Trophoblast cell (in vitro differentiated cells and primary cell): ENCODE results near the gene DCDC2C.
"Not testable (repeated sequence)": the region's sequence is repeated elsewhere in the genome, so short reads cannot be mapped to it uniquely, and the experiment has no call there.

ENCODE experiments used
- DNase-seq, 2 donors: peaks; one replicate each; pipeline ENCODE4 v3.0.0-alpha.2; 2016
- H2AFZ ChIP-seq: 2 replicates; pipeline ENCODE4 v1.6.1; 2013; ENCODE audit warnings: low read length, moderate library complexity, mild to moderate bottlenecking; ENCODE audit not compliant: insufficient read depth, poor library complexity
- H2AK5ac ChIP-seq: 2 replicates; pipeline ENCODE4 v1.6.1; 2013; ENCODE audit warnings: mild to moderate bottlenecking, low read length
- H2BK120ac ChIP-seq: 2 replicates; pipeline ENCODE4 v1.6.1; 2013; ENCODE audit warnings: low read length, mild to moderate bottlenecking, moderate library complexity; ENCODE audit not compliant: insufficient read depth, poor library complexity
- H2BK12ac ChIP-seq: 2 replicates; pipeline ENCODE4 v1.6.1; 2013; ENCODE audit warnings: mild to moderate bottlenecking, low read length, moderate library complexity
- H2BK5ac ChIP-seq: 2 replicates; pipeline ENCODE4 v1.6.1; 2013; ENCODE audit warnings: low read length, low read depth, moderate library complexity, mild to moderate bottlenecking; ENCODE audit not compliant: poor library complexity
- H3K14ac ChIP-seq: 2 replicates; pipeline ENCODE4 v1.6.1; 2013; ENCODE audit warnings: mild to moderate bottlenecking, low read length
- H3K18ac ChIP-seq: 2 replicates; pipeline ENCODE4 v1.6.1; 2013; ENCODE audit warnings: mild to moderate bottlenecking, low read length
- H3K23ac ChIP-seq: 2 replicates; pipeline ENCODE4 v1.6.1; 2013; ENCODE audit warnings: low read length
- H3K27ac ChIP-seq: 2 replicates; pipeline ENCODE4 v1.5.1; 2013; ENCODE audit warnings: low read depth, mild to moderate bottlenecking, inconsistent platforms, low read length, moderate library complexity
- H3K27me3 ChIP-seq: 2 replicates; pipeline ENCODE4 v1.6.1; 2013; ENCODE audit warnings: inconsistent platforms, mild to moderate bottlenecking, low read length, moderate library complexity; ENCODE audit not compliant: insufficient read depth
- H3K36me3 ChIP-seq, 2 experiments: 1 replicate in 1 of 2; 2 replicates in 1 of 2; pipeline ENCODE4 v1.6.1; 2013; ENCODE audit warnings: low read length in 2 of 2, mild to moderate bottlenecking in 2 of 2, moderate library complexity in 1 of 2; ENCODE audit not compliant: insufficient read depth in 2 of 2, control insufficient read depth in 1 of 2
- H3K4ac ChIP-seq: 2 replicates; pipeline ENCODE4 v1.6.1; 2013; ENCODE audit warnings: low read depth, mild to moderate bottlenecking, low read length, moderate library complexity
- H3K4me1 ChIP-seq, 2 experiments: 1 replicate in 1 of 2; 2 replicates in 1 of 2; pipeline ENCODE4 v1.6.1; 2013; ENCODE audit warnings: low read length in 2 of 2, mild to moderate bottlenecking in 2 of 2, moderate library complexity in 1 of 2; ENCODE audit not compliant: insufficient read depth in 2 of 2, control insufficient read depth in 1 of 2
- H3K4me2 ChIP-seq: 2 replicates; pipeline ENCODE4 v1.6.1; 2013; ENCODE audit warnings: inconsistent platforms, mild to moderate bottlenecking, low read length, moderate library complexity
- H3K4me3 ChIP-seq: 2 replicates; pipeline ENCODE4 v1.5.1; 2013; ENCODE audit warnings: mild to moderate bottlenecking, low read depth, low read length, inconsistent platforms
- H3K79me1 ChIP-seq: one replicate; pipeline ENCODE4 v1.6.1; 2013; ENCODE audit warnings: low read length
- H3K79me2 ChIP-seq: 2 replicates; pipeline ENCODE4 v1.6.1; 2013; ENCODE audit warnings: low read length, mild to moderate bottlenecking; ENCODE audit not compliant: control insufficient read depth, insufficient read depth, poor library complexity
- H3K9ac ChIP-seq: 2 replicates; pipeline ENCODE4 v1.6.1; 2013; ENCODE audit warnings: mild to moderate bottlenecking, low read length
- H3K9me3 ChIP-seq: 2 replicates; pipeline ENCODE4 v1.6.1; 2013; ENCODE audit warnings: low read depth, mild to moderate bottlenecking, control low read depth, inconsistent platforms, low read length; ENCODE audit not compliant: insufficient read depth
- H4K12ac ChIP-seq: 2 replicates; pipeline ENCODE4 v1.6.1; 2013; ENCODE audit warnings: low read depth, mild to moderate bottlenecking, low read length, moderate library complexity
- H4K8ac ChIP-seq: 2 replicates; pipeline ENCODE4 v1.6.1; 2013; ENCODE audit warnings: low read depth, mild to moderate bottlenecking, low read length, moderate library complexity
- H4K91ac ChIP-seq: one replicate; pipeline ENCODE4 v1.6.1; 2013; ENCODE audit warnings: low read depth, mild to moderate bottlenecking, low read length, moderate library complexity
- WGBS: extraction: QIAGEN DNeasy Blood & Tissue Kit; methylation state at CpG from one replicate; pipeline ENCODE4 v1.1.7; 2013; ENCODE audit warnings: missing lambda C conversion rate; ENCODE audit not compliant: insufficient read length, insufficient coverage; ENCODE audit errors: extremely low coverage; 5-methylcytosine and 5-hydroxymethylcytosine counted together

DCDC2C gene

DNA sequence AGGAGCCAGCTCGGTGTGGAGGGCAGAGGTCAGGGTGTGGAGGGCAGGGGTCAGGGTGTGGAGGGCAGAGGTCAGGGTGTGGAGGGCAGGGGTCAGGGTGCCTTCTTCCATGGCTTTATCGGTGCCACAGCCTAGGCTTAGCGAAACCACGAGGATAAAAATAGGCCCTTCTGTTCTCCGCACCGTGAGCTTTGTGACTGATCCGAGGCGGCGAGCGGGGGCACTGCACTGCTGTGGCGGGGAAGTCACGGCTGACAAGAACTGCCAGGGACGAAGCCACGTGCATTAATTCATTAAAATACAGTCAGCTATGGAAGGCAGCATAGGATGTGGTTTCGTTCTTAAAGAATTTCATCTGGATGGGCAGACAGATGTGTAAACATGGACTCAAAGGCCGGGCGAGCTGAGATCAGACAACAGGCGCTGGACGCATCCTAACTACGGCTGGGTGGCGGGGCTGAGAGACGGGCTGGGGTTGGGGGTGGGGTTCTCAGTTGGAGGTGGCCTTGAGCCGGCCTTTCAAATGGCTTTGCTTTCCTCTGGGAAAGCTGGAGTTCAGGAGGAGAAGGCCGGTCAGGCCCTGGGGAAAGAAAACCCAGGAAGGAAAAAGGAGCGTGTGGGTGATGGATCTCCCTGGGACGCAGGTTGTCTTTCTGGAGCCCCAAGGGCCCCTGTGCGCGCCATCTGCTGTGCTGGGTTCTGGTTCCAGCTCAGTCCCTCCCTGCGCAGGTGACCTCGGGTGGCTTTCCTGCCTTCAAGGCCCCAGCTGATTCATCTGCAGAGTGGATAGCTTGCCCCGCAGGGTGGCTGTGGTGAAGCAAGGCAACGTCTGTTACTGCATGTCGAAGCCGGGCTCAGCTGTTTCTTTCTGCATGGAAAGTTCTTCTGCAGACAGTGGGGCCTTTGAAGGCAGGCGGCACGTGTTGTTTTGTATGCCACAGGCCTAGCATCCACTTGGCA is 46.3 kb upstream of the DCDC2C start:
- Histone ChIP-seq H3K9ac (no peak overlapping the region), H3K4me3 (no peak overlapping the region), H3K14ac (no peak overlapping the region), H4K91ac (no peak overlapping the region), H2BK5ac (no peak overlapping the region), H3K27ac (no peak overlapping the region), H3K9me3 (peaks cover 4% of the 10 kb centered on the region), H3K27me3 (no peaks in the 10 kb centered on the region), H4K12ac (no peak overlapping the region), H3K36me3 (no peaks in the 10 kb centered on the region), H2AFZ (no peak overlapping the region), H3K4me1 (no peaks in the 10 kb centered on the region), H3K4ac (no peak overlapping the region), H3K23ac (no peak overlapping the region), H2BK12ac (no peak overlapping the region), H2BK120ac (no peak overlapping the region), H4K8ac (no peak overlapping the region), H2AK5ac (no peak overlapping the region), H3K79me1 (no peaks in the 10 kb centered on the region), H3K79me2 (no peaks in the 10 kb centered on the region), H3K4me2 (no peak overlapping the region), H3K18ac (no peak overlapping the region)
- no peak for DNase-seq
- WGBS: no CpG with 5 or more reads among the region's 36 CpGs

DNA sequence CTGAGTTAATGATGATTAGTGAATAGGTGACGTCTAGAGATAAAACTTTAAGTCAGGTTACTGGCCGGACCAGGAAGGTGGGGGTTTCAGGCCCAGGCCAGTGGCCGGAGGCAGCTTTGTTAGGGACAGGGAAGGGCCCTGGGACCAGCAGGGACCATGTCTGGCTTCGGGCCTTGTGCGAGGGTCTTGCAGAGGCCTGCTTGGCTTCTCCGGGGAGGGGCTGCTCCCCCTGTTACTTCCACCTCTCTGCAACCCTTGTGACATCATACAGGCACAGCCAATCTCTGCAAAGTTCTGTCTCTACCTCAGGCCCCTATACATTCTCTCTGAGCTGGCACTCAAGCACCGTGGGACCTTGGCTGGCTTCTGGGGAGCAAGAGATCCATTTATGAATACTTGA is 45.5 kb upstream of the DCDC2C start, which contains the start of gene ALLC:
ALLC (plus strand) TSS at position 320 of the 400 bp plus-strand sequence. CDS start 12,958 bp downstream, outside the sequence.
- no peak within 1 kb of the TSS for H3K4ac ChIP-seq
- no peak for DNase-seq
- no CpG with 5 or more reads among the region's 7 CpGs for WGBS
- no peak within 1 kb of the TSS for H3K9ac ChIP-seq
- no peaks in the 10 kb centered on the region for H3K79me2 ChIP-seq
- no peak within 1 kb of the TSS for H2AK5ac ChIP-seq
- H3K23ac ChIP-seq: no peak within 1 kb of the TSS
- no peak within 1 kb of the TSS for H4K12ac ChIP-seq
- H3K18ac ChIP-seq: no peak within 1 kb of the TSS
- no peak within 1 kb of the TSS for H3K27ac ChIP-seq
- no peaks in the 10 kb centered on the region for H3K27me3 ChIP-seq
- H3K79me1 ChIP-seq: no peaks in the 10 kb centered on the region
- H3K4me3 ChIP-seq: no peak within 1 kb of the TSS
- peaks cover 3% of the 10 kb centered on the region for H3K9me3 ChIP-seq
- no peaks in the 10 kb centered on the region for H3K36me3 ChIP-seq
- H2BK120ac ChIP-seq: no peak within 1 kb of the TSS
- H2BK5ac ChIP-seq: no peak within 1 kb of the TSS
- H3K14ac ChIP-seq: no peak within 1 kb of the TSS
- no peaks in the 10 kb centered on the region for H3K4me1 ChIP-seq
- H2AFZ ChIP-seq: no peak within 1 kb of the TSS
- H3K4me2 ChIP-seq: no peak within 1 kb of the TSS
- H4K91ac ChIP-seq: no peak within 1 kb of the TSS
- H2BK12ac ChIP-seq: no peak within 1 kb of the TSS
- no peak within 1 kb of the TSS for H4K8ac ChIP-seq

DNA sequence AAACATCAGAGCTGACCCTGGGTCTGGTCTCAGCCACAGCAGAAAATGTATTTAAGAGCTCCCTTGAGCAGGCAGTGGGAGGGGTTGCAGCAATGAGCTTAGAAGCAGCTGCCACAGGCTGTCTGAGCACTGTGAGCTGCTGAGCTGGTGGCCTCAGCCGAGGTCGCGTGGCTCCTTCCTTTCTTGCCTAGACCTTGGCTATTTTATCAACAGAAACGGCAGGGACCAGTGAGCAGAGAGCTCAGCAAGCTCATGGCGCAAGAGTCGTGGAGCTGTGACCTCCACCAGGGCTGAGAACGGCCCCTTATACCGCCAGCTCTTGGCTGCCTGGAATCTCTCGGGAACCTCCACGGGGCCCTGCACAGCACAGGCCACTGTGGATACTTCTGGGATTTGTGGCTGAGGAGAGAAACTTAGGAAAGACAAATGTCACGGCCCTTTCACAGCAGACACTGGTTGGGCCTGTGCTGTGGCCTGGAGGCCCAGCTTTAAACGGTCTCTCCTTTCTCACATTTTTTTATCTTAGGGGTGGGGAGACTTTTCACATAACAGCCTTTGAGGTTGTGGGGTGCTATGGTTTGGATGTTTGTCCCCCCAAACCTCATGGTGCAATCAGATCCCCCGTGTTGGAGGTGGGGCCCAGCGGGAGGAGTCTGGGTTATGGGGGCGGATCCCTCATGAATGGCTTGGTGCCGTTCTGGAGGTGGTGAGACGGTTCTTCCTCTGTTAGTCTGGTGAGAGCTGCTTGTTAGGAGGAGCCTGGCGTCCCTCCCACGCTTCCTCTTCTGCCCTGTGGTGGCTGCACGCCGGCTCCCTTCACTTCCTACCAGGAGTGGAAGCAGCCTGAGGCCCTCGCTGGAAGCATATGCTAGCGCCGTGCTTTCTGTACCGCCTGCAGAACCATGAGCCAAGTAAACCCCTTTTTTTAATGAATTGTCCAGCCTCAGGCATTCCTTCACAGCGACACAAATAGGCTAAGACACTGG is 43.6 kb upstream of the DCDC2C start:
- no peak overlapping the region for H3K4me2 ChIP-seq
- no peak overlapping the region for H2BK5ac ChIP-seq
- no peak overlapping the region for H3K4me3 ChIP-seq
- no peak overlapping the region for H3K27ac ChIP-seq
- no peak overlapping the region for H2AK5ac ChIP-seq
- H2AFZ ChIP-seq: no peak overlapping the region
- no peak overlapping the region for H4K91ac ChIP-seq
- no peak overlapping the region for H4K12ac ChIP-seq
- H3K4ac ChIP-seq: no peak overlapping the region
- no peak overlapping the region for H2BK12ac ChIP-seq
- H3K36me3 ChIP-seq: no peaks in the 10 kb centered on the region
- H3K23ac ChIP-seq: no peak overlapping the region
- H3K79me2 ChIP-seq: no peaks in the 10 kb centered on the region
- no peak for DNase-seq
- no peak overlapping the region for H3K9ac ChIP-seq
- H4K8ac ChIP-seq: no peak overlapping the region
- no peak overlapping the region for H3K14ac ChIP-seq
- H3K18ac ChIP-seq: no peak overlapping the region
- H3K9me3 ChIP-seq: peaks cover 2% of the 10 kb centered on the region
- H2BK120ac ChIP-seq: no peak overlapping the region
- H3K27me3 ChIP-seq: no peaks in the 10 kb centered on the region
- no CpG with 5 or more reads among the region's 26 CpGs for WGBS
- H3K4me1 ChIP-seq: no peaks in the 10 kb centered on the region
- H3K79me1 ChIP-seq: no peaks in the 10 kb centered on the region

DNA sequence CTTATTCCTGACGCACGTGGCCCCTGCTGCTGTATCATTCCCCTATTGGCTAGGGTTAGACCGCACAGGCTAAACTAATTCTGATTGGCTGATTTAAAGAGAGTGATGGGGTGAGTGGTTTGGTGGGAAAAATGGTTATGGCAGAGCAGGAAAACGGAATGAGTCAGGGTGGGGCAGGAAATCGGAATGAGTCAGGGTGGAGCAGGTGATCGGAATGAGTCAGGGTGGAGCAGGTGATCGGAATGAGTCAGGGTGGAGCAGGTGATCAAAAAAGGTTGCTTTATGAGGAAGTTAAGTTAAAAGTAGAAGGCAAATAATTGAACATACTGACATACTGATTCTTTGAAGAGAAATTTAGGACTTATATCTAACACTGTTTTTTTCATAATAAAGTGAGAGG is 42.7 kb upstream of the DCDC2C start:
- not testable (repeated sequence) for H3K9me3 ChIP-seq, H4K8ac ChIP-seq, H3K27me3 ChIP-seq, H2BK120ac ChIP-seq, H3K4ac ChIP-seq, H3K4me1 ChIP-seq, H3K79me1 ChIP-seq, H2BK12ac ChIP-seq, H4K12ac ChIP-seq, H3K4me3 ChIP-seq, H3K14ac ChIP-seq, H3K9ac ChIP-seq, H2AK5ac ChIP-seq, H3K27ac ChIP-seq, H4K91ac ChIP-seq, H3K36me3 ChIP-seq, H3K4me2 ChIP-seq, H2AFZ ChIP-seq, H3K18ac ChIP-seq, H3K23ac ChIP-seq, H3K79me2 ChIP-seq, H2BK5ac ChIP-seq, DNase-seq
- WGBS: no CpG with 5 or more reads among the region's 7 CpGs
